22Rv1 (cell line): ENCODE results near the gene BRCA2.

Experiments
- H3K27ac ChIP-seq: fragments of 450-650 bp; 2 replicates; pipeline ENCODE4 v1.5.1; 2017
- ZFX ChIP-seq: fragments of 450-650 bp; IDR thresholded peaks from 2 replicates; pipeline ENCODE4 v1.6.1; 2017; ENCODE audit warnings: antibody characterized with exemption, borderline replicate concordance
- TF ChIP-seq, protein P1 (sequence below): fragments of 450-650 bp; IDR thresholded peaks from 2 replicates; pipeline ENCODE4 v1.5.1; 2017; ENCODE audit warnings: mild to moderate bottlenecking

BRCA2 gene

GRCh38 chr13:32425158-32425557, 109.8 kb downstream of the BRCA2 start:
- TF ChIP-seq, protein P1, sequence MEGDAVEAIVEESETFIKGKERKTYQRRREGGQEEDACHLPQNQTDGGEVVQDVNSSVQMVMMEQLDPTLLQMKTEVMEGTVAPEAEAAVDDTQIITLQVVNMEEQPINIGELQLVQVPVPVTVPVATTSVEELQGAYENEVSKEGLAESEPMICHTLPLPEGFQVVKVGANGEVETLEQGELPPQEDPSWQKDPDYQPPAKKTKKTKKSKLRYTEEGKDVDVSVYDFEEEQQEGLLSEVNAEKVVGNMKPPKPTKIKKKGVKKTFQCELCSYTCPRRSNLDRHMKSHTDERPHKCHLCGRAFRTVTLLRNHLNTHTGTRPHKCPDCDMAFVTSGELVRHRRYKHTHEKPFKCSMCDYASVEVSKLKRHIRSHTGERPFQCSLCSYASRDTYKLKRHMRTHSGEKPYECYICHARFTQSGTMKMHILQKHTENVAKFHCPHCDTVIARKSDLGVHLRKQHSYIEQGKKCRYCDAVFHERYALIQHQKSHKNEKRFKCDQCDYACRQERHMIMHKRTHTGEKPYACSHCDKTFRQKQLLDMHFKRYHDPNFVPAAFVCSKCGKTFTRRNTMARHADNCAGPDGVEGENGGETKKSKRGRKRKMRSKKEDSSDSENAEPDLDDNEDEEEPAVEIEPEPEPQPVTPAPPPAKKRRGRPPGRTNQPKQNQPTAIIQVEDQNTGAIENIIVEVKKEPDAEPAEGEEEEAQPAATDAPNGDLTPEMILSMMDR = no peak
- no peak for TF ChIP-seq ZFX
- no peak overlapping the region for H3K27ac ChIP-seq

- TF ChIP-seq, protein P1 = no peak
- TF ChIP-seq ZFX = no peak
- H3K27ac ChIP-seq = no peak overlapping the region
Observed at GRCh38 chr13:32426191-32426989, 111.1 kb downstream of the BRCA2 start.

DNA sequence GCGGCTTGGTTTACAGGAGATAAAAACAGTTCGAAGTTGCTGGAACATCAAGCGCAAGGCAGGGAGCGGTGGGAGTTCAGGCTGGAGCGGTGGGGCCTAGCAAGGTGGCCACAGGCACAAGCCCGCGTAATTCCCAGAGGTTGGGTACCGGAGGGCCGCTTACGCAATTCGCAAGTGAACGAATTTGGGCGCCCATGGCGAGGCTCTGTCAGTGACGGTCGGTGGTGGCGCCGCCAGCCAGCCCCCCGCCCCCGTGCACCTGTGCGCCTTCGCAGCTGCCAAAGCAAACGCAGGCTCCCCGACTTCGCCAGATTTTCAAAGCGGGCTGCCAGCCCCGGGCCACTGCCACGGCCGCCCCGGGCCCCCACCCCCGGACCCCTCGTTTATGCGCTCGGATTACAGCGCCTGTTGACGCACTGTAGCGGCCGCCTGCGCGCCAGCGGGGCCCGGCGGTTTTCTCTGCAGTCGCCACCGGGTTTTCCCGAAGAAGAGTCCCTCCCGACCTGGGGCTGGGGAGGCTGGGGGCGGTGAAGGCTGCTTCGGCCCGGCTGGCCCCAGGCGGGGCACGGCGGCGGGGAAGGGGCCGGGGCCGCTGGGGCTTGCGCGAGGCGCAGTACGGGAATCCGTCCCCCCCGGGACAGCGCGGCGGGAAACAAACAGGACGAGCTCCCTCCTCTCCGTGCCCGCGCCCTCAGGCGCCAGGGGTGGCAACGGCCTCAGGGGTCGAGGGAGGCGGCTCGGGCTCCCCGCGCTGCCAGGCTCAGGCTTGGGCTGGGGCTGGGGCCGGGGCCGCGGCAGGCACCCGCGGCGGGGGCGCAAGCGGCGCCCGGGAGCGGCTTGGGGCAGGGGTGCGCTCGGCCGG, 111.9 kb downstream of the BRCA2 start:
- TF ChIP-seq ZFX = no peak
- TF ChIP-seq, protein P1 = no peak
- no peak overlapping the region for H3K27ac ChIP-seq

DNA sequence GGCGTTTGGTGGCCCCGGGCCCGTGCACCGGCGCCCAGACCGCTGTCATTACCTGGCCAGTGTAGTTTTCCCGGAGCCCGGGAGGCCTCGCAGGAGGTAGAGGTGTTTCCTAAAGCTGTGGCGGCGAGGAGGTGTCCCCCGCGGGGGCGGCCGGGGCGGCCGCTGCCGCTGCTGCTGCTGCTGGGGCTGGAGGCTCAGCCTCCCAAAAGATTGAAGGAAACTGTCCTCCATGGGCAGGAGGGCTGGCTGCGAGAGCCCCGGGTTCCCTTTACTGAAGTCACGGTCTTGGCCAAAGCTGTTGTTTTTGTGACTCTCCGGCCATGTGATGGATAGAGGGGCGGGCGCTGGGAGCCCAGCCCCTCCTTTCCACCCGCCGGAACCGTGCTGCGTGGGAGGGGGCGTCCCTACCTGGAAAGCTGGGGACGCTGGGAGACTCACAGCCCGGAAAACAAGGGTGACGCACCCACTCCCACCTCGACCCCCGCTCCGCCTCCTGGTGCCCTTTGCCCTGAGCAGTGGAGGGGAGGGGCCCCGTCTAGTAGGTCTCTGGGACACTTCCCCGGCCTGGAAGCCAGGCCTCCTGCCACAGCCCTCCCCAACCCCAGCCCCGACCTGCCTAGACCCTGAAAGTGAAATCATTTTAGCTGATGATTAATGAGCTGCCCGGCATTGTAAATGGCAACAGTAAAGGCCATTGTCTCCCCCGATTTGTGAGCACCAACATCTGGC, 112.7 kb downstream of the BRCA2 start, which contains the start of gene N4BP2L1:
Gene N4BP2L1 (minus strand): TSS at position 279 of the 729 bp plus-strand sequence. CDS start 48 bp downstream, at position 231.
- TF ChIP-seq ZFX = no peak
- TF ChIP-seq, protein P1 = no peak
- H3K27ac ChIP-seq = no peak within 1 kb of the TSS

GRCh38 chr13:32428581-32429432, 113.5 kb downstream of the BRCA2 start:
- no peak for TF ChIP-seq ZFX
- TF ChIP-seq, protein P1 = no peak
- no peak overlapping the region for H3K27ac ChIP-seq

DNA sequence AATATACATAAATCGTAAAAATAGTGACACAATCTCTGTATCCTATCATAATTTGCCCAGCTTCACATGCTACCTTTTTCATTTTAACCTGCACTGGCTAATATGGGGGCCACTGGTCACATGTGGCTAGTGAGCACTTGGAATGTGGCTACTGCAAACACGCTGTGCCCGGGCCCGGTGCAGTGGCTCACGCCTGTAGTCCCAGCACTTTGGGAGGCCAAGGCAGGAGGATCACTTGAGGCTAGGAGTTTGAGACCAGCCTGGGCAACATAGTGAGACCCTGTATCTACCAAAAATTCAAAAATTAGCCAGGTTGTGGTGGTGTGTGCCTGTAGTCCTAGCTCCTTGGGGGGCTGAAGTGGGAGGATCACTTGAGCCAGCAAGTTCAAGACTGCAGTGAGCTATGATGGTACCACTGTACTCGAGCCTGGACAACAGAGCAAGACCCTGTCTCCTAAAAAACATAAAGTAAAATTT, 114.2 kb downstream of the BRCA2 start:
- TF ChIP-seq ZFX = no peak
- TF ChIP-seq, protein P1 = no peak
- H3K27ac ChIP-seq = no peak overlapping the region
